GM12865 (cell line): ENCODE measurements around the gene PLXNB2.

Experiments used
- DNase-seq: peaks from one replicate; pipeline ENCODE4 v3.0.0; 2010; ENCODE audit warnings: low read depth
- H3K4me3 ChIP-seq: 2 replicates; pipeline ENCODE4 v1.5.1; 2011; ENCODE audit warnings: mild to moderate bottlenecking, low read depth, low read length, control low read depth
- CTCF ChIP-seq: IDR thresholded peaks from 2 replicates; pipeline ENCODE4 v1.5.1; 2011; ENCODE audit warnings: low read length, control low read depth, low read depth, inconsistent platforms; ENCODE audit not compliant: insufficient read depth; ENCODE audit errors: missing control alignments

The PLXNB2 gene

GRCh38 chr22:50300620-50301257, 6.7 kb downstream of the PLXNB2 start:
- no peak for TF ChIP-seq CTCF
- no peak for DNase-seq
- no peak overlapping the region for H3K4me3 ChIP-seq

- TF ChIP-seq CTCF = no peak
- DNase-seq = no peak
- no peak overlapping the region for H3K4me3 ChIP-seq
Measured at GRCh38 chr22:50299785-50300619, 7.4 kb downstream of the PLXNB2 start.

- DNase-seq = no peak
- no peak for TF ChIP-seq CTCF
- H3K4me3 ChIP-seq = no peak overlapping the region
Measured at GRCh38 chr22:50298937-50299784, 8.3 kb downstream of the PLXNB2 start.

GRCh38 chr22:50298266-50298637, 9.2 kb downstream of the PLXNB2 start:
- DNase-seq = no peak
- no peak overlapping the region for H3K4me3 ChIP-seq
- TF ChIP-seq CTCF = no peak

GRCh38 chr22:50297510-50298265, 9.8 kb downstream of the PLXNB2 start:
- no peak for TF ChIP-seq CTCF
- DNase-seq = no peak
- H3K4me3 ChIP-seq = no peak overlapping the region
